Ishikawa (cell line): Measurements from ENCODE around the gene CTPS2.

Source experiments
- CREB1 ChIP-seq: IDR thresholded peaks from 2 replicates; pipeline ENCODE4 v1.6.1; 2012; ENCODE audit warnings: low read depth
- EP300 ChIP-seq: IDR thresholded peaks from 2 replicates; pipeline ENCODE4 v1.6.1; 2012; ENCODE audit warnings: borderline replicate concordance
- FOXM1 ChIP-seq: IDR thresholded peaks from 2 replicates; pipeline ENCODE4 v1.6.1; 2012; ENCODE audit warnings: low read depth, borderline replicate concordance
- NFIC ChIP-seq: IDR thresholded peaks from 2 replicates; pipeline ENCODE4 v1.6.1; 2012
- RAD21 ChIP-seq: IDR thresholded peaks from 2 replicates; pipeline ENCODE4 v1.6.1; 2012; ENCODE audit warnings: low read depth
- YY1 ChIP-seq: IDR thresholded peaks from 2 replicates; pipeline ENCODE4 v1.6.1; 2012; ENCODE audit warnings: low read depth
- ZBTB7A ChIP-seq: IDR thresholded peaks from 2 replicates; pipeline ENCODE4 v1.6.1; 2012; ENCODE audit warnings: low read depth
- TF ChIP-seq, protein P1 (sequence below): IDR thresholded peaks from 2 replicates; pipeline ENCODE4 v1.6.1; 2012

DNA sequence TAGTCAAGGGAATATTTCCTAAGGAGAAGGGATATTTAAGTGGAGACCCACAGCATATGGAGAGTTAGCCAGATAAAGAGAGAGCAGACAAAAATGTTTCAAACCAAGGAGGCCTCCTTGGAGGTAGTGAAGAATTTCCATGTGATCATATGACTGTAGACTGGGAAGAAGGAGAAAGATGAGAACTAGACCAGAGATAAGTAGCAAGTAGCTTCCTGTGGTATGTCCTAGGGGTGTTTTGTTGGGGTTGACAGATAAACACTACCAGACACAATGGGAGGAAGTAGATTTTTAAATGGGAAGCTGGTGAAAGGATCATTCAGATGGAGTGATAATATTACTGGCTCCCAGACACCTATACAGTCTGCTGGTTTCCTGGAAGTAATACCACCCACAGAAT, 20.5 kb upstream of the CTPS2 start:
- no peak for TF ChIP-seq RAD21
- TF ChIP-seq, protein P1, sequence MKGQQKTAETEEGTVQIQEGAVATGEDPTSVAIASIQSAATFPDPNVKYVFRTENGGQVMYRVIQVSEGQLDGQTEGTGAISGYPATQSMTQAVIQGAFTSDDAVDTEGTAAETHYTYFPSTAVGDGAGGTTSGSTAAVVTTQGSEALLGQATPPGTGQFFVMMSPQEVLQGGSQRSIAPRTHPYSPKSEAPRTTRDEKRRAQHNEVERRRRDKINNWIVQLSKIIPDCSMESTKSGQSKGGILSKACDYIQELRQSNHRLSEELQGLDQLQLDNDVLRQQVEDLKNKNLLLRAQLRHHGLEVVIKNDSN, result no peak
- no peak for TF ChIP-seq CREB1
- no peak for TF ChIP-seq ZBTB7A
- no peak for TF ChIP-seq FOXM1
- TF ChIP-seq EP300, result no peak
- TF ChIP-seq YY1, result no peak
- TF ChIP-seq NFIC, result no peak
